ENCODE results near the gene SETBP1. TPM values are rescaled to one million over a fixed set of nuclear protein-coding genes. Genes with fewer than 3 reads are reported as not detected.

Gene SETBP1
- total RNA-seq, 1 experiment from 2014 or later = 14.0 TPM

DNA sequence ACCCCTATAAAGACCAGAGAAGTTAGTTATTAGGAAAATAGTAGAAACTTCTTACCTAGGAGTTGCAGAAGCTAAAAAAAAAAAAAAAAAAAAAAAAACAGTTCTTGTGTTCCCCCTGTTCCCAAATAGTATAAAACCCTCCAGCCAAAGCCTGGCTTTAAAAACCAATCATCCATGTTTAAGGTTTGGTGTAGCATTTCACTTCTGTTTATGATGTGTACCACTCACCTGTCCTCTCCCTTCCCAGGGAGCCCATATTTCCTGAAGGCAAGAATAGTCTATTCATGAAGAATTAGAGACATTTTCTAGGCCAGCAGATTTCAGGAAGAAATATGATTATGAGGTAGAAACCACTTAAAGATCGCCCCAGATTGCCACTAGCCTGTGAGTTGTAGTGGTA lies 273.6 kb downstream of the SETBP1 start:
- no peaks in the 10 kb centered on the region for H3K36me3 ChIP-seq (ENCODE audit: insufficient read depth, low read length, poor library complexity, severe bottlenecking)
- ChIA-PET POLR2A (ENCODE audit: low non-redundant PET) (no interaction called here), CTCF (no interaction called here)
- BruUV-seq (replicated peaks) = no TSS peak
- no peak overlapping the region for H3K4me3 ChIP-seq (ENCODE audit: low read depth, low read length, poor library complexity, severe bottlenecking)
- TF ChIP-seq, protein P1, sequence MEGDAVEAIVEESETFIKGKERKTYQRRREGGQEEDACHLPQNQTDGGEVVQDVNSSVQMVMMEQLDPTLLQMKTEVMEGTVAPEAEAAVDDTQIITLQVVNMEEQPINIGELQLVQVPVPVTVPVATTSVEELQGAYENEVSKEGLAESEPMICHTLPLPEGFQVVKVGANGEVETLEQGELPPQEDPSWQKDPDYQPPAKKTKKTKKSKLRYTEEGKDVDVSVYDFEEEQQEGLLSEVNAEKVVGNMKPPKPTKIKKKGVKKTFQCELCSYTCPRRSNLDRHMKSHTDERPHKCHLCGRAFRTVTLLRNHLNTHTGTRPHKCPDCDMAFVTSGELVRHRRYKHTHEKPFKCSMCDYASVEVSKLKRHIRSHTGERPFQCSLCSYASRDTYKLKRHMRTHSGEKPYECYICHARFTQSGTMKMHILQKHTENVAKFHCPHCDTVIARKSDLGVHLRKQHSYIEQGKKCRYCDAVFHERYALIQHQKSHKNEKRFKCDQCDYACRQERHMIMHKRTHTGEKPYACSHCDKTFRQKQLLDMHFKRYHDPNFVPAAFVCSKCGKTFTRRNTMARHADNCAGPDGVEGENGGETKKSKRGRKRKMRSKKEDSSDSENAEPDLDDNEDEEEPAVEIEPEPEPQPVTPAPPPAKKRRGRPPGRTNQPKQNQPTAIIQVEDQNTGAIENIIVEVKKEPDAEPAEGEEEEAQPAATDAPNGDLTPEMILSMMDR (conservative IDR thresholded peaks at IDR 0.05; ENCODE audit: low read depth, low read length) = no peak
- no peak for TF ChIP-seq EZH2 (IDR thresholded peaks at IDR 0.05; ENCODE audit: borderline replicate concordance, low read depth, low read length, poor library complexity, severe bottlenecking)
- H3K9me3 ChIP-seq (ENCODE audit: low read depth, low read length, poor library complexity, severe bottlenecking) = no peaks in the 10 kb centered on the region
- H3K27ac ChIP-seq (ENCODE audit: low read depth, low read length, poor library complexity, severe bottlenecking) = no peak overlapping the region
- intact Hi-C loops (cut with micrococcal nuclease; ENCODE audit: unreplicated experiment) = no loop called here
- DNase-seq (ENCODE audit: low spot score) = no peak
- H3K27me3 ChIP-seq (replicated peaks; ENCODE audit: insufficient read depth, low read depth, low read length, poor library complexity) = no peaks in the 10 kb centered on the region
- H3K4me1 ChIP-seq (ENCODE audit: insufficient read depth, low read length, poor library complexity, severe bottlenecking) = no peaks in the 10 kb centered on the region

DNA sequence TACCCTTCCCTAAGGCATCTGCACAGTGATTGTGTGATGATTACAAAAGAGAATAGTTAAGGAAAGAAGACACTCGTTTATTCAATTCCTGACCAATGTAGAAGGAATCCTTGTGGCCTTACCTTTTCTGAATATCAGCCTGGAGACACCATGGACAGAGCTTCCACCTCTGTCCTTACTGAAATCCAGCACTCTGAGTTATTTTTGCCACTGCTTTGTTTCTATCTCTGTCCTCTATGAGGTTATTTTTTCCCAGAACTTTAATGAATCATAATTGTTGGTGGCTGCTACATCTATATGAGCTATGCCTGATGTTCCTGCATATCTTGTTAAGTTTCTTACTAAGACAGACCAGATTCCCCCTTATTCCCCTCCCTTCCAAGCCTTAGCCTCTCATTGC lies 275.1 kb downstream of the SETBP1 start:
- TF ChIP-seq, protein P1 (conservative IDR thresholded peaks at IDR 0.05; ENCODE audit: low read depth, low read length) = no peak
- no peak for TF ChIP-seq EZH2 (IDR thresholded peaks at IDR 0.05; ENCODE audit: borderline replicate concordance, low read depth, low read length, poor library complexity, severe bottlenecking)
- BruUV-seq (replicated peaks) = no TSS peak
- Histone ChIP-seq H3K4me1 (ENCODE audit: insufficient read depth, low read length, poor library complexity, severe bottlenecking) (no peaks in the 10 kb centered on the region), H3K36me3 (ENCODE audit: insufficient read depth, low read length, poor library complexity, severe bottlenecking) (no peaks in the 10 kb centered on the region), H3K9me3 (ENCODE audit: low read depth, low read length, poor library complexity, severe bottlenecking) (no peaks in the 10 kb centered on the region), H3K4me3 (ENCODE audit: low read depth, low read length, poor library complexity, severe bottlenecking) (no peak overlapping the region), H3K27ac (ENCODE audit: low read depth, low read length, poor library complexity, severe bottlenecking) (no peak overlapping the region), H3K27me3 (replicated peaks; ENCODE audit: insufficient read depth, low read depth, low read length, poor library complexity) (no peaks in the 10 kb centered on the region)
- ChIA-PET CTCF (no interaction called here), POLR2A (ENCODE audit: low non-redundant PET) (no interaction called here)
- intact Hi-C loops (cut with micrococcal nuclease; ENCODE audit: unreplicated experiment) = no loop called here
- no peak for DNase-seq (ENCODE audit: low spot score)

DNA sequence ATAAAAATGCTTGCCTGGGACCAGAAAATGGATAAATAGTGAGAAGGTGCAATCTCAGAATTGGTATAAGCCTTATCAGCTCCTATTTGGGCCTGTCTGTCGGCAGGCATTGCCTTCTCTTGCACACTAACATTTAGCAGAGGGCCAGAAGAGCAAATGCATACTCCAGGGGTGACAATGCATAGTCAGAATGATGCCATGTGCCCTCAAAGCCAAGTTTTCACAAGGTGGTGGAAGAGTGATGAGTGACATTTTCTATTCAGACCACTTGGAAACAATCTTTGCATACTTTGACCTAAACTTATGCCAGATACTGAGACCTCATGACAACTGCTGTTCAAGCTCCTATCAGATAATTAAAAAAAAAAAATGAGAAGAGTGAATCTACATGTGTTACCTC lies 276.3 kb downstream of the SETBP1 start:
- intact Hi-C loops (cut with micrococcal nuclease; ENCODE audit: unreplicated experiment) = no loop called here
- Histone ChIP-seq H3K27me3 (replicated peaks; ENCODE audit: insufficient read depth, low read depth, low read length, poor library complexity) (no peaks in the 10 kb centered on the region), H3K27ac (ENCODE audit: low read depth, low read length, poor library complexity, severe bottlenecking) (no peak overlapping the region), H3K9me3 (ENCODE audit: low read depth, low read length, poor library complexity, severe bottlenecking) (no peaks in the 10 kb centered on the region), H3K36me3 (ENCODE audit: insufficient read depth, low read length, poor library complexity, severe bottlenecking) (no peaks in the 10 kb centered on the region), H3K4me3 (ENCODE audit: low read depth, low read length, poor library complexity, severe bottlenecking) (no peak overlapping the region), H3K4me1 (ENCODE audit: insufficient read depth, low read length, poor library complexity, severe bottlenecking) (no peaks in the 10 kb centered on the region)
- TF ChIP-seq, protein P1 (conservative IDR thresholded peaks at IDR 0.05; ENCODE audit: low read depth, low read length) = no peak
- no peak for TF ChIP-seq EZH2 (IDR thresholded peaks at IDR 0.05; ENCODE audit: borderline replicate concordance, low read depth, low read length, poor library complexity, severe bottlenecking)
- ChIA-PET POLR2A (ENCODE audit: low non-redundant PET) (no interaction called here), CTCF (no interaction called here)
- DNase-seq (ENCODE audit: low spot score) = no peak
- BruUV-seq (replicated peaks) = no TSS peak
